IMR-90 (cell line): ENCODE results near the gene ABHD6.

Experiments
- CTCF ChIP-seq: conservative IDR thresholded peaks from 2 replicates; pipeline ENCODE4 v1.5.1; 2012; ENCODE audit warnings: mild to moderate bottlenecking, low read depth, low read length, improper control_type of control experiment
- MAZ ChIP-seq: IDR thresholded peaks from 2 replicates; pipeline ENCODE4 v1.6.1; 2012; ENCODE audit warnings: low read depth, mild to moderate bottlenecking, low read length, improper control_type of control experiment, moderate library complexity, borderline replicate concordance
- MXI1 ChIP-seq: IDR thresholded peaks from 2 replicates; pipeline ENCODE4 v1.6.1; 2012; ENCODE audit warnings: low read depth, mild to moderate bottlenecking, low read length, moderate library complexity, borderline replicate concordance
- NFE2L2 ChIP-seq: fragments of 150-350 bp; IDR thresholded peaks from 2 replicates; pipeline ENCODE4 v1.6.1; 2016; ENCODE audit warnings: low read depth, mild to moderate bottlenecking, low read length
- POLR2A ChIP-seq: IDR thresholded peaks from 2 replicates; pipeline ENCODE4 v1.6.1; 2012; ENCODE audit warnings: mild to moderate bottlenecking, low read depth, low read length
- RAD21 ChIP-seq: IDR thresholded peaks from 2 replicates; pipeline ENCODE4 v1.6.1; 2012; ENCODE audit warnings: low read length, improper control_type of control experiment
- RFX5 ChIP-seq: IDR thresholded peaks from 2 replicates; pipeline ENCODE4 v1.8.0; 2012; ENCODE audit warnings: low read depth, mild to moderate bottlenecking, low read length, moderate library complexity
- SMC3 ChIP-seq: fragments of 150-350 bp; IDR thresholded peaks from 2 replicates; pipeline ENCODE4 v1.6.1; 2016; ENCODE audit warnings: low read depth, mild to moderate bottlenecking, antibody characterized with exemption, low read length, moderate library complexity

- TF ChIP-seq RFX5 = no peak
- TF ChIP-seq CTCF = no peak
- TF ChIP-seq POLR2A = no peak
- TF ChIP-seq SMC3 = no peak
- TF ChIP-seq MAZ = no peak
- no peak for TF ChIP-seq RAD21
- TF ChIP-seq MXI1 = no peak
- TF ChIP-seq NFE2L2 = no peak
Measured at GRCh38 chr3:58214484-58215316, 22.9 kb upstream of the ABHD6 start.
